ENCODE measurements around the gene FDPS. TPM values are rescaled to one million over a fixed set of nuclear protein-coding genes. Genes with fewer than 3 reads are reported as not detected.

The FDPS gene
- total and polyA plus RNA-seq, 2 experiments from 2014 or later = 287 to 366 TPM

- peak; percentile 100 for DNase-seq (ENCODE audit: low spot score)
- peak; percentile 61 for ATAC-seq
- no peaks in the 10 kb centered on the region for H3K9me2 ChIP-seq (ENCODE audit: insufficient read depth)
- peaks cover 31% of the 10 kb centered on the region for H3K4me1 ChIP-seq (ENCODE audit: insufficient read depth)
- H3K4me3 ChIP-seq = peak within 1 kb of the TSS; percentile 89
- peaks cover 35% of the 10 kb centered on the region for H3K4me1 Mint-ChIP-seq
- no peak within 1 kb of the TSS for H3K27ac Mint-ChIP-seq
- no peak within 1 kb of the TSS for H3K27ac ChIP-seq (ENCODE audit: low read depth)
- peak within 1 kb of the TSS; percentile 73 for H3K4me3 Mint-ChIP-seq
- no peaks in the 10 kb centered on the region for H3K36me3 ChIP-seq (ENCODE audit: insufficient read depth)
- H3K27me3 Mint-ChIP-seq (ENCODE audit: insufficient read depth, low read depth, poor library complexity) = peaks cover 18% of the 10 kb centered on the region
- H3K36me3 Mint-ChIP-seq (ENCODE audit: low read depth) = peaks cover 7% of the 10 kb centered on the region
- H3K27me3 ChIP-seq (ENCODE audit: insufficient read depth) = no peaks in the 10 kb centered on the region
- H3K4me2 ChIP-seq = peak within 1 kb of the TSS; percentile 96
- peaks cover 24% of the 10 kb centered on the region for H3F3A ChIP-seq (replicated peaks; ENCODE audit: low read depth)
- peaks cover 2% of the 10 kb centered on the region; the same call in 1 of the 2 replicates for H4K20me1 ChIP-seq (replicated peaks; ENCODE audit: insufficient read depth)
- TF ChIP-seq POLR2AphosphoS5 (IDR thresholded peaks at IDR 0.05; ENCODE audit: low read depth) (no peak), REST (IDR thresholded peaks at IDR 0.05; ENCODE audit: unreplicated experiment) (peak; percentile 29), JUNB (IDR thresholded peaks at IDR 0.05; ENCODE audit: unreplicated experiment) (no peak), CTCF (conservative IDR thresholded peaks at IDR 0.05; ENCODE audit: low read depth in 2 of 2) (peak; percentile 45 to 66), ZNF331 (CRISPR knock-in tag; IDR thresholded peaks at IDR 0.05; ENCODE audit: low read depth) (no peak), ZNF114 (CRISPR knock-in tag; IDR thresholded peaks at IDR 0.05) (no peak), EZH2phosphoT487 (IDR thresholded peaks at IDR 0.05; ENCODE audit: unreplicated experiment) (no peak), EZH2 (IDR thresholded peaks at IDR 0.05; ENCODE audit: low read depth, unreplicated experiment) (no peak), NANOG (IDR thresholded peaks at IDR 0.05; ENCODE audit: borderline replicate concordance) (no peak), STAT1 (IDR thresholded peaks at IDR 0.05; ENCODE audit: unreplicated experiment) (no peak), CREB1 (CRISPR knock-in tag; IDR thresholded peaks at IDR 0.05; ENCODE audit: low read depth) (no peak)
- TF ChIP-seq, protein P1, sequence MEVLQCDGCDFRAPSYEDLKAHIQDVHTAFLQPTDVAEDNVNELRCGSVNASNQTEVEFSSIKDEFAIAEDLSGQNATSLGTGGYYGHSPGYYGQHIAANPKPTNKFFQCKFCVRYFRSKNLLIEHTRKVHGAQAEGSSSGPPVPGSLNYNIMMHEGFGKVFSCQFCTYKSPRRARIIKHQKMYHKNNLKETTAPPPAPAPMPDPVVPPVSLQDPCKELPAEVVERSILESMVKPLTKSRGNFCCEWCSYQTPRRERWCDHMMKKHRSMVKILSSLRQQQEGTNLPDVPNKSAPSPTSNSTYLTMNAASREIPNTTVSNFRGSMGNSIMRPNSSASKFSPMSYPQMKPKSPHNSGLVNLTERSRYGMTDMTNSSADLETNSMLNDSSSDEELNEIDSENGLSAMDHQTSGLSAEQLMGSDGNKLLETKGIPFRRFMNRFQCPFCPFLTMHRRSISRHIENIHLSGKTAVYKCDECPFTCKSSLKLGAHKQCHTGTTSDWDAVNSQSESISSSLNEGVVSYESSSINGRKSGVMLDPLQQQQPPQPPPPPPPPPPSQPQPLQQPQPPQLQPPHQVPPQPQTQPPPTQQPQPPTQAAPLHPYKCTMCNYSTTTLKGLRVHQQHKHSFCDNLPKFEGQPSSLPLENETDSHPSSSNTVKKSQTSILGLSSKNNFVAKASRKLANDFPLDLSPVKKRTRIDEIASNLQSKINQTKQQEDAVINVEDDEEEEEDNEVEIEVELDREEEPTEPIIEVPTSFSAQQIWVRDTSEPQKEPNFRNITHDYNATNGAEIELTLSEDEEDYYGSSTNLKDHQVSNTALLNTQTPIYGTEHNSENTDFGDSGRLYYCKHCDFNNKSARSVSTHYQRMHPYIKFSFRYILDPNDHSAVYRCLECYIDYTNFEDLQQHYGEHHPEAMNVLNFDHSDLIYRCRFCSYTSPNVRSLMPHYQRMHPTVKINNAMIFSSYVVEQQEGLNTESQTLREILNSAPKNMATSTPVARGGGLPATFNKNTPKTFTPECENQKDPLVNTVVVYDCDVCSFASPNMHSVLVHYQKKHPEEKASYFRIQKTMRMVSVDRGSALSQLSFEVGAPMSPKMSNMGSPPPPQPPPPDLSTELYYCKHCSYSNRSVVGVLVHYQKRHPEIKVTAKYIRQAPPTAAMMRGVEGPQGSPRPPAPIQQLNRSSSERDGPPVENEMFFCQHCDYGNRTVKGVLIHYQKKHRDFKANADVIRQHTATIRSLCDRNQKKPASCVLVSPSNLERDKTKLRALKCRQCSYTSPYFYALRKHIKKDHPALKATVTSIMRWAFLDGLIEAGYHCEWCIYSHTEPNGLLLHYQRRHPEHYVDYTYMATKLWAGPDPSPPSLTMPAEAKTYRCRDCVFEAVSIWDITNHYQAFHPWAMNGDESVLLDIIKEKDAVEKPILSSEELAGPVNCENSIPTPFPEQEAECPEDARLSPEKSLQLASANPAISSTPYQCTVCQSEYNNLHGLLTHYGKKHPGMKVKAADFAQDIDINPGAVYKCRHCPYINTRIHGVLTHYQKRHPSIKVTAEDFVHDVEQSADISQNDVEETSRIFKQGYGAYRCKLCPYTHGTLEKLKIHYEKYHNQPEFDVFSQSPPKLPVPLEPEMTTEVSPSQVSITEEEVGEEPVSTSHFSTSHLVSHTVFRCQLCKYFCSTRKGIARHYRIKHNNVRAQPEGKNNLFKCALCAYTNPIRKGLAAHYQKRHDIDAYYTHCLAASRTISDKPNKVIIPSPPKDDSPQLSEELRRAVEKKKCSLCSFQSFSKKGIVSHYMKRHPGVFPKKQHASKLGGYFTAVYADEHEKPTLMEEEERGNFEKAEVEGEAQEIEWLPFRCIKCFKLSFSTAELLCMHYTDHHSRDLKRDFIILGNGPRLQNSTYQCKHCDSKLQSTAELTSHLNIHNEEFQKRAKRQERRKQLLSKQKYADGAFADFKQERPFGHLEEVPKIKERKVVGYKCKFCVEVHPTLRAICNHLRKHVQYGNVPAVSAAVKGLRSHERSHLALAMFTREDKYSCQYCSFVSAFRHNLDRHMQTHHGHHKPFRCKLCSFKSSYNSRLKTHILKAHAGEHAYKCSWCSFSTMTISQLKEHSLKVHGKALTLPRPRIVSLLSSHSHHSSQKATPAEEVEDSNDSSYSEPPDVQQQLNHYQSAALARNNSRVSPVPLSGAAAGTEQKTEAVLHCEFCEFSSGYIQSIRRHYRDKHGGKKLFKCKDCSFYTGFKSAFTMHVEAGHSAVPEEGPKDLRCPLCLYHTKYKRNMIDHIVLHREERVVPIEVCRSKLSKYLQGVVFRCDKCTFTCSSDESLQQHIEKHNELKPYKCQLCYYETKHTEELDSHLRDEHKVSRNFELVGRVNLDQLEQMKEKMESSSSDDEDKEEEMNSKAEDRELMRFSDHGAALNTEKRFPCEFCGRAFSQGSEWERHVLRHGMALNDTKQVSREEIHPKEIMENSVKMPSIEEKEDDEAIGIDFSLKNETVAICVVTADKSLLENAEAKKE (CRISPR knock-in tag; IDR thresholded peaks at IDR 0.05) = no peak
- TF ChIP-seq, protein P2, sequence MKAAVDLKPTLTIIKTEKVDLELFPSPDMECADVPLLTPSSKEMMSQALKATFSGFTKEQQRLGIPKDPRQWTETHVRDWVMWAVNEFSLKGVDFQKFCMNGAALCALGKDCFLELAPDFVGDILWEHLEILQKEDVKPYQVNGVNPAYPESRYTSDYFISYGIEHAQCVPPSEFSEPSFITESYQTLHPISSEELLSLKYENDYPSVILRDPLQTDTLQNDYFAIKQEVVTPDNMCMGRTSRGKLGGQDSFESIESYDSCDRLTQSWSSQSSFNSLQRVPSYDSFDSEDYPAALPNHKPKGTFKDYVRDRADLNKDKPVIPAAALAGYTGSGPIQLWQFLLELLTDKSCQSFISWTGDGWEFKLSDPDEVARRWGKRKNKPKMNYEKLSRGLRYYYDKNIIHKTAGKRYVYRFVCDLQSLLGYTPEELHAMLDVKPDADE (IDR thresholded peaks at IDR 0.05) = no peak
- H3K79me2 ChIP-seq (replicated peaks; ENCODE audit: insufficient read depth) = peaks cover 7% of the 10 kb centered on the region
- peaks cover 4% of the 10 kb centered on the region; the same call in 2 of the 3 replicates for H3K9me3 Mint-ChIP-seq
- peak within 1 kb of the TSS; percentile 72 for H2AFZ ChIP-seq
Observed at GRCh38 chr1:155277070-155277901, 31.4 kb upstream of the FDPS start, which contains the start of gene HCN3. HCN3 (plus strand) TSS chr1:155277463; CDS start chr1:155277591, 128 bp downstream.

Data from GM23338 (cell line).